MM.1S (cell line): ENCODE measurements around the gene SMURF1.

Experiments
- DNase-seq: peaks from one replicate; pipeline ENCODE4 v3.0.0-alpha.2; 2015
- H2AFZ ChIP-seq: fragments of 300-600 bp; sonication (generic); 2 replicates; pipeline ENCODE4 v1.6.0; 2016; ENCODE audit warnings: antibody characterized with exemption, low read length
- H3F3A ChIP-seq: fragments of 300-600 bp; sonication (generic); 2 replicates; pipeline ENCODE4 v1.6.1; 2016; ENCODE audit warnings: mild to moderate bottlenecking, antibody characterized with exemption, low read length, moderate library complexity, mixed read lengths; ENCODE audit not compliant: insufficient read depth
- H3K27ac ChIP-seq: fragments of 300-600 bp; sonication (generic); 2 replicates; pipeline ENCODE4 v1.5.1; 2016; ENCODE audit warnings: mild to moderate bottlenecking, low read length
- H3K27me3 ChIP-seq: fragments of 300-600 bp; sonication (generic); replicated peaks from 2 replicates; pipeline ENCODE4 v1.6.0; 2016; ENCODE audit warnings: low read length; ENCODE audit not compliant: insufficient read depth
- H3K36me3 ChIP-seq: fragments of 300-600 bp; sonication (generic); replicated peaks from 2 replicates; pipeline ENCODE4 v1.6.1; 2016; ENCODE audit warnings: mild to moderate bottlenecking, low read length, mixed read lengths; ENCODE audit not compliant: insufficient read depth
- H3K4me1 ChIP-seq: fragments of 300-600 bp; sonication (generic); 2 replicates; pipeline ENCODE4 v1.6.1; 2016; ENCODE audit warnings: low read length, mixed read lengths
- H3K4me2 ChIP-seq: fragments of 300-600 bp; sonication (generic); 2 replicates; pipeline ENCODE4 v1.6.0; 2016; ENCODE audit warnings: low read depth, low read length
- H3K4me3 ChIP-seq: fragments of 300-600 bp; sonication (generic); 2 replicates; pipeline ENCODE4 v1.5.1; 2016; ENCODE audit warnings: low read length, mixed read lengths
- H3K79me2 ChIP-seq: fragments of 300-600 bp; sonication (generic); 2 replicates; pipeline ENCODE4 v1.6.1; 2016; ENCODE audit warnings: mixed run types, low read length, mixed read lengths
- H3K9ac ChIP-seq: fragments of 300-600 bp; sonication (generic); 2 replicates; pipeline ENCODE4 v1.6.1; 2016; ENCODE audit warnings: low read length, mixed read lengths
- H3K9me2 ChIP-seq: fragments of 300-600 bp; sonication (generic); replicated peaks from 2 replicates; pipeline ENCODE4 v1.6.1; 2016; ENCODE audit warnings: mild to moderate bottlenecking, low read length, mixed read lengths; ENCODE audit not compliant: insufficient read depth
- H3K9me3 ChIP-seq: fragments of 300-600 bp; sonication (generic); replicated peaks from 2 replicates; pipeline ENCODE4 v1.6.1; 2016; ENCODE audit warnings: mild to moderate bottlenecking, low read length, mixed read lengths; ENCODE audit not compliant: insufficient read depth
- H4K20me1 ChIP-seq: fragments of 300-600 bp; sonication (generic); 2 replicates; pipeline ENCODE4 v1.6.1; 2016; ENCODE audit warnings: mild to moderate bottlenecking, low read length, moderate library complexity, mixed read lengths; ENCODE audit not compliant: insufficient read depth
- EZH2 ChIP-seq: fragments of 300-600 bp; sonication (generic); optimal IDR thresholded peaks from 2 replicates; pipeline ENCODE3; 2017; ENCODE audit warnings: low read depth, mild to moderate bottlenecking, antibody characterized with exemption, low read length, mixed read lengths
- EZH2phosphoT487 ChIP-seq: fragments of 300-600 bp; sonication (generic); IDR thresholded peaks from 2 replicates; pipeline ENCODE4 v1.6.1; 2018; ENCODE audit warnings: antibody characterized with exemption, low read length
- TF ChIP-seq, protein P1 (sequence below): fragments of 300-600 bp; sonication (generic); IDR thresholded peaks from 2 replicates; pipeline ENCODE4 v1.5.1; 2016; ENCODE audit warnings: antibody characterized with exemption, low read length, mixed read lengths

Gene SMURF1

DNA sequence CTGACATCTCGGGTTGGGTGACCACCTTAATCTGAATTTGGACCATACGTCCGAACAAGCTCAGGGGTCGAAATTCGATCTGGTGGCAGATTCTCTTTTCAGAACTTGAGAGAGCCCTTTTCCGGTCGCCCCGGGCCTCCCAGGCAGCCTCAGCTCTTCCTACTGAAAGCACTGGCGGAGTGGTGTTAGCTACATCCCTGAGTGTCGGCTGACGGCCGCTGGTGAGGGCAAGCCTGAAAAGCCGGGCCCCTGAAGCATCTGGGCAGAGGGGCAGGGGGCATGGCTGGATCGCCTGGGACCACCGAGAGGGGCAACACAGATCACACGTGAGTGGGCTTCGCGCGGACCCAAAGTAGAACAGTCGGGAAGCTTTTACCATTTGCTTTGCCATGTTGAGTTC, 116.1 kb downstream of the SMURF1 start:
- H3K9me2 ChIP-seq, result no peaks in the 10 kb centered on the region
- no peak overlapping the region for H3K4me2 ChIP-seq
- TF ChIP-seq EZH2, result no peak
- TF ChIP-seq, protein P1, sequence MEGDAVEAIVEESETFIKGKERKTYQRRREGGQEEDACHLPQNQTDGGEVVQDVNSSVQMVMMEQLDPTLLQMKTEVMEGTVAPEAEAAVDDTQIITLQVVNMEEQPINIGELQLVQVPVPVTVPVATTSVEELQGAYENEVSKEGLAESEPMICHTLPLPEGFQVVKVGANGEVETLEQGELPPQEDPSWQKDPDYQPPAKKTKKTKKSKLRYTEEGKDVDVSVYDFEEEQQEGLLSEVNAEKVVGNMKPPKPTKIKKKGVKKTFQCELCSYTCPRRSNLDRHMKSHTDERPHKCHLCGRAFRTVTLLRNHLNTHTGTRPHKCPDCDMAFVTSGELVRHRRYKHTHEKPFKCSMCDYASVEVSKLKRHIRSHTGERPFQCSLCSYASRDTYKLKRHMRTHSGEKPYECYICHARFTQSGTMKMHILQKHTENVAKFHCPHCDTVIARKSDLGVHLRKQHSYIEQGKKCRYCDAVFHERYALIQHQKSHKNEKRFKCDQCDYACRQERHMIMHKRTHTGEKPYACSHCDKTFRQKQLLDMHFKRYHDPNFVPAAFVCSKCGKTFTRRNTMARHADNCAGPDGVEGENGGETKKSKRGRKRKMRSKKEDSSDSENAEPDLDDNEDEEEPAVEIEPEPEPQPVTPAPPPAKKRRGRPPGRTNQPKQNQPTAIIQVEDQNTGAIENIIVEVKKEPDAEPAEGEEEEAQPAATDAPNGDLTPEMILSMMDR, result no peak
- no peak for TF ChIP-seq EZH2phosphoT487
- H3K4me3 ChIP-seq, result no peak overlapping the region
- H3K27ac ChIP-seq, result no peak overlapping the region
- H3K9me3 ChIP-seq, result no peaks in the 10 kb centered on the region
- no peaks in the 10 kb centered on the region for H3K27me3 ChIP-seq
- no peaks in the 10 kb centered on the region for H3K79me2 ChIP-seq
- no peaks in the 10 kb centered on the region for H3K4me1 ChIP-seq
- peaks cover 7% of the 10 kb centered on the region; the same call in 1 of the 2 replicates for H3K36me3 ChIP-seq
- no peak overlapping the region for H2AFZ ChIP-seq
- no peak overlapping the region for H3K9ac ChIP-seq
- DNase-seq, result no peak
- no peaks in the 10 kb centered on the region for H4K20me1 ChIP-seq
- H3F3A ChIP-seq, result no peaks in the 10 kb centered on the region

DNA sequence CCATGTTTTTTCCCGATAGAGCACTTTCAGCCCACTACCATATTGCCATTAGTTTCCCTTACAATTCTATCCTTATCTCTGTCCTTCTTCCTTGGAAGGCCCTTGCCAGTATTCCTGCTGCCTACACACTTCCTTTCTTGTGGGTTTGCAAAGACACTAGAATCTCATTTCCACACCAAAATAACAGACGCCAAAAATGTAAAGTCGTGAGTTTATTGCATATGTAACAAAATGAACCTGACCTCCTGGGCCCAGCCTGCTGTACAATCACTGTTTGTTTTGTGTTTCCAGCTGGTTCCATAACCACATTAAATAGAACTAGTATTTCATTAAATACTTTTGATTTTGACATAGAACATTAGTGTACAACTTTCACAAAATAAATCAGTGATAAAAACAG, 116.7 kb downstream of the SMURF1 start:
- no peak overlapping the region for H3K9ac ChIP-seq
- no peak for DNase-seq
- H4K20me1 ChIP-seq, result no peaks in the 10 kb centered on the region
- no peak overlapping the region for H2AFZ ChIP-seq
- no peak overlapping the region for H3K4me3 ChIP-seq
- no peak overlapping the region for H3K4me2 ChIP-seq
- peaks cover 7% of the 10 kb centered on the region; the same call in 1 of the 2 replicates for H3K36me3 ChIP-seq
- TF ChIP-seq EZH2phosphoT487, result no peak
- TF ChIP-seq, protein P1, result no peak
- no peak for TF ChIP-seq EZH2
- no peaks in the 10 kb centered on the region for H3F3A ChIP-seq
- no peaks in the 10 kb centered on the region for H3K9me3 ChIP-seq
- H3K79me2 ChIP-seq, result no peaks in the 10 kb centered on the region
- H3K27me3 ChIP-seq, result no peaks in the 10 kb centered on the region
- H3K4me1 ChIP-seq, result no peaks in the 10 kb centered on the region
- no peak overlapping the region for H3K27ac ChIP-seq
- H3K9me2 ChIP-seq, result no peaks in the 10 kb centered on the region

- Histone ChIP-seq H3K4me3 (no peak overlapping the region), H3K79me2 (no peaks in the 10 kb centered on the region), H3K9ac (no peak overlapping the region), H3K27ac (no peak overlapping the region), H3F3A (no peaks in the 10 kb centered on the region), H4K20me1 (no peaks in the 10 kb centered on the region), H3K4me1 (no peaks in the 10 kb centered on the region), H3K36me3 (peaks cover 7% of the 10 kb centered on the region; the same call in 1 of the 2 replicates), H3K9me3 (no peaks in the 10 kb centered on the region), H3K4me2 (no peak overlapping the region), H3K9me2 (no peaks in the 10 kb centered on the region), H3K27me3 (no peaks in the 10 kb centered on the region), H2AFZ (no peak overlapping the region)
- DNase-seq, result no peak
- TF ChIP-seq, protein P1, result no peak
- TF ChIP-seq EZH2 (no peak), EZH2phosphoT487 (no peak)
These were observed 119.8 kb downstream of the SMURF1 start for GRCh38 chr7:99024066-99024465.
